Transverse colon (tissue), 4 donors: ENCODE measurements around the gene ABCB10.

Experiments used
- EP300 ChIP-seq: sonication (generic); formaldehyde crosslinking; IDR thresholded peaks from one replicate; pipeline ENCODE4 v1.6.1; 2017; ENCODE audit warnings: antibody characterized with exemption, low read depth
- POLR2A ChIP-seq: fragments of 450-650 bp; IDR thresholded peaks from one replicate; pipeline ENCODE4 v1.6.1; 2016; ENCODE audit warnings: antibody characterized with exemption, mild to moderate bottlenecking, moderate library complexity
- POLR2AphosphoS5 ChIP-seq, 3 donors: sonication (generic); formaldehyde crosslinking; IDR thresholded peaks; one replicate each; pipeline ENCODE4 v1.6.1; 2016; ENCODE audit warnings: antibody characterized with exemption in 3 of 3
- TF ChIP-seq, protein P1 (sequence below), 5 experiments: fragments of 200-600 bp in 3 of 5; fragments of 450-650 bp in 2 of 5; sonication (generic) in 3 of 5; IDR thresholded peaks; 1 replicate in 2 of 5; 2 replicates in 3 of 5; pipeline ENCODE4 v1.5.1; 2016 to 2017; ENCODE audit warnings: antibody characterized with exemption in 5 of 5, inconsistent platforms in 3 of 5, mild to moderate bottlenecking in 2 of 5, moderate library complexity in 1 of 5

- no peak for TF ChIP-seq POLR2AphosphoS5 (IDR thresholded peaks at IDR 0.05)
- TF ChIP-seq, protein P1, sequence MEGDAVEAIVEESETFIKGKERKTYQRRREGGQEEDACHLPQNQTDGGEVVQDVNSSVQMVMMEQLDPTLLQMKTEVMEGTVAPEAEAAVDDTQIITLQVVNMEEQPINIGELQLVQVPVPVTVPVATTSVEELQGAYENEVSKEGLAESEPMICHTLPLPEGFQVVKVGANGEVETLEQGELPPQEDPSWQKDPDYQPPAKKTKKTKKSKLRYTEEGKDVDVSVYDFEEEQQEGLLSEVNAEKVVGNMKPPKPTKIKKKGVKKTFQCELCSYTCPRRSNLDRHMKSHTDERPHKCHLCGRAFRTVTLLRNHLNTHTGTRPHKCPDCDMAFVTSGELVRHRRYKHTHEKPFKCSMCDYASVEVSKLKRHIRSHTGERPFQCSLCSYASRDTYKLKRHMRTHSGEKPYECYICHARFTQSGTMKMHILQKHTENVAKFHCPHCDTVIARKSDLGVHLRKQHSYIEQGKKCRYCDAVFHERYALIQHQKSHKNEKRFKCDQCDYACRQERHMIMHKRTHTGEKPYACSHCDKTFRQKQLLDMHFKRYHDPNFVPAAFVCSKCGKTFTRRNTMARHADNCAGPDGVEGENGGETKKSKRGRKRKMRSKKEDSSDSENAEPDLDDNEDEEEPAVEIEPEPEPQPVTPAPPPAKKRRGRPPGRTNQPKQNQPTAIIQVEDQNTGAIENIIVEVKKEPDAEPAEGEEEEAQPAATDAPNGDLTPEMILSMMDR (IDR thresholded peaks at IDR 0.05) = no peak
- no peak for TF ChIP-seq POLR2A
- TF ChIP-seq EP300 = no peak
Observed at GRCh38 chr1:229585338-229585737, 26.8 kb upstream of the ABCB10 start.
